Thyroid gland (tissue), 4 donors: ENCODE results near the gene GRIP2.

ENCODE experiments used
- POLR2A ChIP-seq, 2 donors: fragments of 450-650 bp; IDR thresholded peaks; one replicate each; pipeline ENCODE4 v1.6.1; 2017; ENCODE audit warnings: antibody characterized with exemption in 2 of 2, mild to moderate bottlenecking in 2 of 2, moderate library complexity in 1 of 2
- TF ChIP-seq, protein P1 (sequence below), 6 experiments: fragments of 200-600 bp in 3 of 6; fragments of 450-650 bp in 3 of 6; sonication (generic) in 3 of 6; IDR thresholded peaks; one replicate each; pipeline ENCODE4 v1.5.1; 2016 to 2019; ENCODE audit warnings: antibody characterized with exemption in 6 of 6, mild to moderate bottlenecking in 2 of 6, inconsistent platforms in 1 of 6, moderate library complexity in 1 of 6

DNA sequence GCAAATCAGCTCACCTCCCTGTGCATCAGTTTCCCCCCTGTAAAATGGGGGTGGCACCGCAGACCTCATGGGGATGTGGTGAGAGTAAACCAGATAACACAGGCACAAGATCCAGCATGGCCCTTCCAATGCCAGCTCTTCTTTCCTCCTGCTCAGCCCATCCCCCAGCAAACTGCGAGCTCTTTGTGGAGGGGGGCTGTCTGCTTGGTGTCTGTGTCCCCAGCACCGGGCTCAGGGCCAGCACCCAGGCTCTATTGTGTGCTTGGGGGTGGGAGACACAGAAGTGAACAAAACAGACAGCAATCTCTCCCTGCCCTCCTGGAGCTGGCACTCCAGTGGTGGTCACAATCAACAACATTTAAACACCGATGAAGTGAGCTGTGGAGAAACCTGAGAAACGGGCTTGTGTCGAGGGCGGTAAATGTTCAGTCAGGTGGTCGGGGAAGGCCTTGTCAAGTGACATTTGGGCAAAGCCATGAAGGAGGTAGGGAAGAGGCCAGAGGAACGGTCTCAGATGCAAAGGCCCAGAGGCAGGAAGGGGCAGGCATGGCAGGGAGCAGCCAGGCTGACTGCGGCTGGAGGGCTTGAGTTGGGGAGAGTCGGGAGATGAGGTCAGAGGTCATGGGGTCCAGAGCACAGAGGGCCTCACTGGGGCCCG is 28.4 kb downstream of the GRIP2 start:
- TF ChIP-seq, protein P1, sequence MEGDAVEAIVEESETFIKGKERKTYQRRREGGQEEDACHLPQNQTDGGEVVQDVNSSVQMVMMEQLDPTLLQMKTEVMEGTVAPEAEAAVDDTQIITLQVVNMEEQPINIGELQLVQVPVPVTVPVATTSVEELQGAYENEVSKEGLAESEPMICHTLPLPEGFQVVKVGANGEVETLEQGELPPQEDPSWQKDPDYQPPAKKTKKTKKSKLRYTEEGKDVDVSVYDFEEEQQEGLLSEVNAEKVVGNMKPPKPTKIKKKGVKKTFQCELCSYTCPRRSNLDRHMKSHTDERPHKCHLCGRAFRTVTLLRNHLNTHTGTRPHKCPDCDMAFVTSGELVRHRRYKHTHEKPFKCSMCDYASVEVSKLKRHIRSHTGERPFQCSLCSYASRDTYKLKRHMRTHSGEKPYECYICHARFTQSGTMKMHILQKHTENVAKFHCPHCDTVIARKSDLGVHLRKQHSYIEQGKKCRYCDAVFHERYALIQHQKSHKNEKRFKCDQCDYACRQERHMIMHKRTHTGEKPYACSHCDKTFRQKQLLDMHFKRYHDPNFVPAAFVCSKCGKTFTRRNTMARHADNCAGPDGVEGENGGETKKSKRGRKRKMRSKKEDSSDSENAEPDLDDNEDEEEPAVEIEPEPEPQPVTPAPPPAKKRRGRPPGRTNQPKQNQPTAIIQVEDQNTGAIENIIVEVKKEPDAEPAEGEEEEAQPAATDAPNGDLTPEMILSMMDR (IDR thresholded peaks at IDR 0.05), result no peak
- TF ChIP-seq POLR2A (IDR thresholded peaks at IDR 0.05), result no peak
